Activated CD4-positive, alpha-beta T cell treated with anti-CD3 and anti-CD28 coated beads for 36 hours (primary cell): ENCODE measurements around the gene TYW3. TPM values are rescaled to one million over a fixed set of nuclear protein-coding genes. Genes with fewer than 3 reads are reported as not detected.
A peak's percentile ranks its signal among the peaks of the same experiment; 100 is the strongest.

Experiments
- ATAC-seq: fragments of 200-7000 bp; cut with Tn5 transposase; one replicate; pipeline ENCODE4 v1.10.0; 2021; ENCODE audit warnings: mild to moderate bottlenecking, moderate library complexity
- CTCF ChIA-PET: fragments of 350-600 bp; sonication (Branson Sonifier 250); formaldehyde crosslinking; loops from one replicate; lab custom pipeline; 2021; ENCODE audit warnings: antibody characterized with exemption; lab: Charles Lee
- POLR2A ChIA-PET: fragments of 350-600 bp; sonication (Branson Sonifier 250); formaldehyde crosslinking; loops from one replicate; lab custom pipeline; 2021; ENCODE audit warnings: antibody characterized with exemption, inconsistent platforms; lab: Charles Lee
- DNase-seq: peaks from one replicate; pipeline ENCODE4 v3.0.0-alpha.2; 2020
- H3K27ac Mint-ChIP-seq: one replicate; pipeline ENCODE4 v1.8.0; 2021; ENCODE audit warnings: mixed read lengths
- H3K27me3 Mint-ChIP-seq: one replicate; pipeline ENCODE4 v1.8.0; 2021; ENCODE audit warnings: mixed read lengths
- H3K36me3 Mint-ChIP-seq: one replicate; pipeline ENCODE4 v1.8.0; 2021; ENCODE audit warnings: low read depth, mixed read lengths
- H3K4me1 Mint-ChIP-seq: one replicate; pipeline ENCODE4 v1.8.0; 2021; ENCODE audit warnings: mixed read lengths
- H3K4me3 Mint-ChIP-seq: one replicate; pipeline ENCODE4 v1.8.0; 2021; ENCODE audit warnings: mild to moderate bottlenecking, moderate library complexity, mixed read lengths
- H3K9me3 Mint-ChIP-seq: one replicate; pipeline ENCODE4 v1.8.0; 2021; ENCODE audit warnings: low read depth, mixed read lengths
- intact Hi-C, 2 experiments: fragments of 100-400 bp; cut with DNase I in 1 of 2; cut with micrococcal nuclease in 1 of 2; formaldehyde crosslinking; loops; one replicate each; pipeline versions ENCODE4 v1.14.2 to v1.15.1; 2022 to 2024; cut with DNase I, micrococcal nuclease
- total RNA-seq, 2 experiments: library from RNA; stranded (reverse); gene quantifications; one replicate each; pipeline ENCODE4 v1.2.3, GENCODE V29; 2021

Gene TYW3
- total RNA-seq, 2 experiments from 2014 or later: 29.9 to 33.7 TPM

GRCh38 chr1:74763807-74764206 is 30.9 kb downstream of the TYW3 start:
- DNase-seq (no peak), ATAC-seq (peak; percentile 89)
- H3K27ac Mint-ChIP-seq: peak overlapping the region; percentile 67
- intact Hi-C loops: loop anchor here in 1 of 2 experiments (2.0 to 10.0 kb wide), 3 partner anchors 31 to 1021 kb away; partner anchors contain the start of genes ACADM, CRYZ, RABGGTB and TYW3
- ChIA-PET CTCF (interaction anchor here (0.8 to 1.3 kb wide), 4 partner anchors 8 to 74 kb away, joined by 3 to 5 read pairs (median 4); no protein-coding TSS in a partner anchor), POLR2A (interaction anchor here (1.0 to 1.3 kb wide), 2 partner anchors 8 to 19 kb away, joined by 3 read pairs; no protein-coding TSS in a partner anchor)
- no peaks in the 10 kb centered on the region for H3K9me3 Mint-ChIP-seq
- H3K36me3 Mint-ChIP-seq: peaks cover 49% of the 10 kb centered on the region
- no peak overlapping the region for H3K4me3 Mint-ChIP-seq
- H3K27me3 Mint-ChIP-seq: no peaks in the 10 kb centered on the region
- H3K4me1 Mint-ChIP-seq: peaks cover 22% of the 10 kb centered on the region

DNA sequence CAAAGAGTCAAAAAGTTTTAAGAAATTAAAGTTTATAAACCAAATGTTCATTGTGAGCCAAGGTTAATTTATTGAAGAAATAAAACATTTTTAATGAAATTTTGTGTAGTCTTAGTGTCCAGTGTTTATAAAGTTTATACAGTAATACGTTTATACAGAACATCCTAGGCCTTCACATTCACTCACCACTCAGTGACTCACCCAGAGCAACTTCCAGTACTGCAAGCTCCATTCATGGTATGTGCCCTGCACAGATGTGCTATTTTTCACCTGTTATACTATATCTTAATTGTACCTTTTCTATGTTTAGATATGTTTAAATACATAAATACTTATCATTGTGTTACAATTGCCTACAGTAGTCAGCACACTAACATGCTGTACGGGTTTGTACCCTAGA is 33.6 kb downstream of the TYW3 start:
- peaks cover 28% of the 10 kb centered on the region for H3K36me3 Mint-ChIP-seq
- H3K27ac Mint-ChIP-seq: no peak overlapping the region
- H3K4me1 Mint-ChIP-seq: peaks cover 20% of the 10 kb centered on the region
- no peaks in the 10 kb centered on the region for H3K27me3 Mint-ChIP-seq
- no peak for ATAC-seq
- no peak for DNase-seq
- H3K4me3 Mint-ChIP-seq: no peak overlapping the region
- CTCF ChIA-PET: interaction anchor here (1.6 to 2.3 kb wide), 2 partner anchors 10 to 28 kb away, joined by 4 to 8 read pairs; no protein-coding TSS in a partner anchor
- intact Hi-C loops: loop anchor here in 1 of 2 experiments (10.0 kb wide), 2 partner anchors 958 to 1018 kb away; partner anchors contain the start of genes ACADM and RABGGTB
- POLR2A ChIA-PET: no interaction called here
- H3K9me3 Mint-ChIP-seq: no peaks in the 10 kb centered on the region

DNA sequence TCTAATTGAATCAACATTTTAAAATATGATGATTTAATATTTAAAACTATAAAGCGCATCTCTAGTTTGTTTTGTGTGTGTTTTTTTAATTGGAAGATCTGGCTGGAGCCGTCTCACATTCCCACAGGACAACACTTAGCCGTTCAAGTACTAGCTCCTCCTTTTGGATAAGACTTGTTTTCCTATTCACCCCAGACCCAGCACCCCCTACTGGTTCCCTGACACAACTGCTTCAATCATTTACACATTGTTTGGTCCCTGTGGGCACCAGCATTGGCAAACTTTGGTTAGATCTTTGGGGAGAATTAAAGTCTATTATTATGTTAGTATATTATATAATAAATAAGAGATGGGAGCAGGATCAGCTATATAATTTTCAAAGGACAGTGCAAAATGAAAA is 34.5 kb downstream of the TYW3 start:
- Mint-ChIP-seq H3K4me1 (peaks cover 13% of the 10 kb centered on the region), H3K27ac (no peak overlapping the region), H3K36me3 (peaks cover 22% of the 10 kb centered on the region), H3K9me3 (no peaks in the 10 kb centered on the region), H3K4me3 (no peak overlapping the region), H3K27me3 (peaks cover 2% of the 10 kb centered on the region)
- CTCF ChIA-PET: interaction anchor here (1.2 to 2.3 kb wide), 3 partner anchors 9 to 34 kb away, joined by 4 to 8 read pairs (median 4); partner anchors contain the start of genes CRYZ and TYW3
- POLR2A ChIA-PET: no interaction called here
- intact Hi-C loops: loop anchor here in 1 of 2 experiments (10.0 kb wide), 2 partner anchors 957 to 1017 kb away; partner anchors contain the start of genes ACADM and RABGGTB
- no peak for ATAC-seq
- DNase-seq: peak; percentile 18

GRCh38 chr1:74771913-74772515 is 39.1 kb downstream of the TYW3 start:
- Mint-ChIP-seq H3K36me3 (peaks cover 3% of the 10 kb centered on the region), H3K9me3 (no peaks in the 10 kb centered on the region), H3K4me1 (no peaks in the 10 kb centered on the region), H3K4me3 (no peak overlapping the region), H3K27me3 (peaks cover 9% of the 10 kb centered on the region), H3K27ac (no peak overlapping the region)
- POLR2A ChIA-PET: no interaction called here
- DNase-seq: peak; percentile 27
- CTCF ChIA-PET: interaction anchor here (0.5 to 2.0 kb wide), 12 partner anchors 8 to 939 kb away, joined by 3 to 17 read pairs (median 3); no protein-coding TSS in a partner anchor
- ATAC-seq: no peak
- intact Hi-C loops: loop anchor here (1.0 to 10.0 kb wide), 4 partner anchors 355 to 863 kb away; no protein-coding TSS in a partner anchor

GRCh38 chr1:74772945-74773344 is 40.0 kb downstream of the TYW3 start:
- Mint-ChIP-seq H3K27me3 (peaks cover 9% of the 10 kb centered on the region), H3K4me1 (no peaks in the 10 kb centered on the region), H3K27ac (no peak overlapping the region), H3K36me3 (peaks cover 3% of the 10 kb centered on the region), H3K9me3 (no peaks in the 10 kb centered on the region), H3K4me3 (no peak overlapping the region)
- ATAC-seq: no peak
- POLR2A ChIA-PET: no interaction called here
- intact Hi-C loops: loop anchor here (1.0 to 10.0 kb wide), 4 partner anchors 354 to 862 kb away; no protein-coding TSS in a partner anchor
- CTCF ChIA-PET: interaction anchor here (2.0 kb wide), 1 partner anchor 430 kb away, joined by 17 read pairs; no protein-coding TSS in a partner anchor
- no peak for DNase-seq

DNA sequence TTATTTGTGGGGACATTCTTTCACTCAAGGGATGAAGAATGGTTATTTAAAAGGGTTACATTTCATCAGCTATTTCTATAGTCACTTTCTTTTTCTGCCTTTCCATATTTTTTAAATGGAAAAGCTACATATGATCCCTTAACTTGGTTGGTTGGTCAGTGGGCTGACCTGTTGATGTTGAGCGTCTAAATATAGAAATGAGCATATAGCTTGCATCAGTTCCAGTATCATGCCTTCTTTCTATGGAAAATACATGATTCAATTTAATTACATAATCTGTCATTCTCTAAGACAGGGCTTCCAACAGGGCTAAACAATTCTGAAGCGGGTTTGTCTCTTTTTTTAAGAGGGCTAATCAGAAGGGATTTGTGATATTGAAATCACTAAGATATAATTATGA is 40.6 kb downstream of the TYW3 start:
- ATAC-seq (no peak), DNase-seq (no peak)
- Mint-ChIP-seq H3K9me3 (no peaks in the 10 kb centered on the region), H3K4me3 (no peak overlapping the region), H3K27ac (no peak overlapping the region), H3K27me3 (peaks cover 9% of the 10 kb centered on the region), H3K4me1 (no peaks in the 10 kb centered on the region), H3K36me3 (no peaks in the 10 kb centered on the region)
- ChIA-PET POLR2A (no interaction called here), CTCF (no interaction called here)
- intact Hi-C loops: loop anchor here (5.0 to 10.0 kb wide), 2 partner anchors 354 to 861 kb away; no protein-coding TSS in a partner anchor

- DNase-seq (no peak), ATAC-seq (no peak)
- no peak overlapping the region for H3K27ac Mint-ChIP-seq
- H3K27me3 Mint-ChIP-seq: peaks cover 15% of the 10 kb centered on the region
- H3K4me3 Mint-ChIP-seq: no peak overlapping the region
- ChIA-PET CTCF (interaction anchor here (0.7 to 2.9 kb wide), 5 partner anchors 8 to 840 kb away, joined by 3 to 8 read pairs (median 5); no protein-coding TSS in a partner anchor), POLR2A (no interaction called here)
- H3K36me3 Mint-ChIP-seq: no peaks in the 10 kb centered on the region
- no peaks in the 10 kb centered on the region for H3K9me3 Mint-ChIP-seq
- H3K4me1 Mint-ChIP-seq: no peaks in the 10 kb centered on the region
- intact Hi-C loops: loop anchor here in 1 of 2 experiments (10.0 kb wide), 1 partner anchor 859 kb away; no protein-coding TSS in a partner anchor
Observed at GRCh38 chr1:74775735-74776134, 42.8 kb downstream of the TYW3 start.

GRCh38 chr1:74777525-74777924 is 44.6 kb downstream of the TYW3 start:
- no peak overlapping the region for H3K27ac Mint-ChIP-seq
- no peaks in the 10 kb centered on the region for H3K4me1 Mint-ChIP-seq
- H3K36me3 Mint-ChIP-seq: no peaks in the 10 kb centered on the region
- DNase-seq (no peak), ATAC-seq (no peak)
- CTCF ChIA-PET: interaction anchor here (2.9 kb wide), 1 partner anchor 11 kb away, joined by 8 read pairs; no protein-coding TSS in a partner anchor
- no peaks in the 10 kb centered on the region for H3K9me3 Mint-ChIP-seq
- peaks cover 13% of the 10 kb centered on the region for H3K27me3 Mint-ChIP-seq
- intact Hi-C loops: loop anchor here in 1 of 2 experiments (10.0 kb wide), 1 partner anchor 857 kb away; no protein-coding TSS in a partner anchor
- POLR2A ChIA-PET: no interaction called here
- H3K4me3 Mint-ChIP-seq: no peak overlapping the region

DNA sequence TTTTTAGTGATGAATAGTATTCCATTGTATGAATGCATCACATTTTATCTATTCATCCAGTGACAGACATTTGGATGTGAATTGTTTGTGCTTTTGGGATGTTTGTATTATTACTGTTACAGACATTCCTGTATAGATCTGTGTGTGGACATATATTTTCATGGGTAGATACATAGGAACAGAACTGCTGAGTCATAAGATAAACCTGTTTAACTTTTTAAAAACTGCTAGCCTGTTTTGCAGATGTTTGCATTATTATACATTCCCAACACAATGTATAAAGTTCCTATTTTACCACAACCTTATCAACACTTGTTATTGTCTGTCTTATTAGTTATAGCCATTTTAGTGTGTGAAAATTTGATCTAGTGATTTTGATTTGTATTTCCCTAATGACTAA is 46.8 kb downstream of the TYW3 start:
- Mint-ChIP-seq H3K27ac (no peak overlapping the region), H3K27me3 (peaks cover 15% of the 10 kb centered on the region), H3K4me3 (no peak overlapping the region), H3K4me1 (no peaks in the 10 kb centered on the region), H3K9me3 (no peaks in the 10 kb centered on the region), H3K36me3 (no peaks in the 10 kb centered on the region)
- intact Hi-C loops: loop anchor here in 1 of 2 experiments (10.0 kb wide), 1 partner anchor 855 kb away; no protein-coding TSS in a partner anchor
- no peak for ATAC-seq
- DNase-seq: no peak
- ChIA-PET POLR2A (no interaction called here), CTCF (no interaction called here)

DNA sequence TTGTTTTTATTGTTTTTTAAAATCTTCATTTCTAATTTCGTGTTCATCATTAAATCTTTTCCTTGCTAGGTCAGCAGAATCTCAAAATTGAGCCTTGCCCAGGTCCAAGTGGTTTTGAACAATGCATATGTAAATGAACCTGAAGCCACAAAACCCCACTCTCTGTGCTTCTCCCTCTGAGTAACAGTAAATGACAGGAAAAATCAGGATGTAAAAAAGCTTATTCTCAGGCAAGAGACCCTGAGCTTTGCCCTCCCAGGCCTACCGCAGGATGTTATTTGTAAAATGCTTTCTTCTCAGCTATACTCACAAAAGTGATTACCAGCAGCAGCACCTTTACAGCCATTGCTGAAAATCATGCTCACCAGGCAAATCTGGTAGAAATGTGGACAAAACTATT is 47.6 kb downstream of the TYW3 start:
- no peak overlapping the region for H3K27ac Mint-ChIP-seq
- no peaks in the 10 kb centered on the region for H3K4me1 Mint-ChIP-seq
- intact Hi-C loops: no loop called here
- ChIA-PET POLR2A (no interaction called here), CTCF (interaction anchor here (1.7 kb wide), 1 partner anchor 9 kb away, joined by 7 read pairs; no protein-coding TSS in a partner anchor)
- no peak for DNase-seq
- no peaks in the 10 kb centered on the region for H3K36me3 Mint-ChIP-seq
- ATAC-seq: no peak
- no peaks in the 10 kb centered on the region for H3K9me3 Mint-ChIP-seq
- H3K4me3 Mint-ChIP-seq: no peak overlapping the region
- peaks cover 16% of the 10 kb centered on the region for H3K27me3 Mint-ChIP-seq

DNA sequence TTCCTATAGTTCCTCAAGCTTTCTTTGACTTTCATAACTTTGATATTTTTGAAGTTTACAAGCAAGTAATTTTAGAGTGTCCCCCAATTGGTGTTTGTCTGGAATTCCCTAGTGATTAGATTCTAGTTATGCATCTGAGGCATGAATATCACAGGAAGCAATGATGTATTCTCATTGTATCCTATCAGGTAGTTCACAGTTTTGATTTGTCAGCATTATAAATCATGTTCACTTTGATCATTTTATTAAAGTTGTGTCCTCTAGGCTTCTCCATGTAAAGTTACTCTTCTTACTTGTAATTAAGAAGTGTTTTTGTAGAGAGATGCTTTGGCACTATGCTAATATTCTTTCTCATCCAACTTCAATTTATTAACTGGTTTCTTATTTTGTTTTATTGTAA is 53.0 kb downstream of the TYW3 start:
- Mint-ChIP-seq H3K36me3 (no peaks in the 10 kb centered on the region), H3K9me3 (peaks cover 3% of the 10 kb centered on the region), H3K4me3 (no peak overlapping the region), H3K27me3 (peaks cover 20% of the 10 kb centered on the region), H3K4me1 (no peaks in the 10 kb centered on the region), H3K27ac (no peak overlapping the region)
- intact Hi-C loops: no loop called here
- POLR2A ChIA-PET: no interaction called here
- CTCF ChIA-PET: no interaction called here
- ATAC-seq: no peak
- DNase-seq: no peak
